Measurements from ENCODE around the gene SCN4B. TPM values are rescaled to one million over a fixed set of nuclear protein-coding genes. Genes with fewer than 3 reads are reported as not detected.

SCN4B gene
- total RNA-seq, 1 donor from 2014 or later, result 3.6 TPM

DNA sequence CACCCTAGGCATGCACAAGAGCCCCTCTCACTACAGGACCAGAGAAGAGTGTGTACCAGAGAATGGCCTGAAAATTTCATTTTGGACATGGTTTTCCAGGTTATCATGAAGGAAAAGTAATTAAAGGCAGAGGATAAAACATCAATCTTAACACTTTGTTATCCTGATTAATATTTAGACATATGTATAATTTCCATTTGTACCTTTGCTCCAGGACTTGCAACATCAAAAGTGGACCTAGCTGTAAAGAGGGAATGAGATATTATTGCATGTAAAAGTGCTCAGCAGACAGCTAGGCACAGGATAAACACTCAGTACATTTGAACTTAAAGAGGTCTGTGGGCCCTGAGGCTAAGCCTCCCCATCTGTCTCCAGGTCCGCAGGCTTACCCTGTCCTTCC is 2.0 kb upstream of the SCN4B start:
- peaks cover 44% of the 10 kb centered on the region for H3K4me1 ChIP-seq
- peaks cover 100% of the 10 kb centered on the region for H3K27me3 ChIP-seq
- H3F3A ChIP-seq (ENCODE audit: low read depth), result peaks cover 29% of the 10 kb centered on the region
- Mint-ChIP-seq H3K36me3 (no peaks in the 10 kb centered on the region), H3K4me1 (peaks cover 24% of the 10 kb centered on the region), H3K9me3 (peaks cover 2% of the 10 kb centered on the region), H3K27me3 (ENCODE audit: insufficient read depth, low read depth) (peaks cover 88% of the 10 kb centered on the region), H3K27ac (peak overlapping the region; percentile 72), H3K4me3 (peak overlapping the region; percentile 83)
- DNase-seq (ENCODE audit: low spot score), result no peak
- no peaks in the 10 kb centered on the region for H3K36me3 ChIP-seq
- no peak overlapping the region for H3K4me3 ChIP-seq
- TF ChIP-seq EZH2phosphoT487 (IDR thresholded peaks at IDR 0.05) (no peak), EZH2 (IDR thresholded peaks at IDR 0.05) (no peak)
- TF ChIP-seq, protein P1, sequence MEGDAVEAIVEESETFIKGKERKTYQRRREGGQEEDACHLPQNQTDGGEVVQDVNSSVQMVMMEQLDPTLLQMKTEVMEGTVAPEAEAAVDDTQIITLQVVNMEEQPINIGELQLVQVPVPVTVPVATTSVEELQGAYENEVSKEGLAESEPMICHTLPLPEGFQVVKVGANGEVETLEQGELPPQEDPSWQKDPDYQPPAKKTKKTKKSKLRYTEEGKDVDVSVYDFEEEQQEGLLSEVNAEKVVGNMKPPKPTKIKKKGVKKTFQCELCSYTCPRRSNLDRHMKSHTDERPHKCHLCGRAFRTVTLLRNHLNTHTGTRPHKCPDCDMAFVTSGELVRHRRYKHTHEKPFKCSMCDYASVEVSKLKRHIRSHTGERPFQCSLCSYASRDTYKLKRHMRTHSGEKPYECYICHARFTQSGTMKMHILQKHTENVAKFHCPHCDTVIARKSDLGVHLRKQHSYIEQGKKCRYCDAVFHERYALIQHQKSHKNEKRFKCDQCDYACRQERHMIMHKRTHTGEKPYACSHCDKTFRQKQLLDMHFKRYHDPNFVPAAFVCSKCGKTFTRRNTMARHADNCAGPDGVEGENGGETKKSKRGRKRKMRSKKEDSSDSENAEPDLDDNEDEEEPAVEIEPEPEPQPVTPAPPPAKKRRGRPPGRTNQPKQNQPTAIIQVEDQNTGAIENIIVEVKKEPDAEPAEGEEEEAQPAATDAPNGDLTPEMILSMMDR (IDR thresholded peaks at IDR 0.05), result no peak
- no peaks in the 10 kb centered on the region for H4K20me1 ChIP-seq (ENCODE audit: low read depth)
- no peaks in the 10 kb centered on the region for H3K9me3 ChIP-seq (ENCODE audit: low read depth)
- H2AFZ ChIP-seq (replicated peaks), result no peak overlapping the region
- H3K9ac ChIP-seq, result no peak overlapping the region
- H3K27ac ChIP-seq, result no peak overlapping the region
- H3K4me2 ChIP-seq, result peak overlapping the region; percentile 71
- H3K79me2 ChIP-seq (ENCODE audit: low read depth), result no peaks in the 10 kb centered on the region

DNA sequence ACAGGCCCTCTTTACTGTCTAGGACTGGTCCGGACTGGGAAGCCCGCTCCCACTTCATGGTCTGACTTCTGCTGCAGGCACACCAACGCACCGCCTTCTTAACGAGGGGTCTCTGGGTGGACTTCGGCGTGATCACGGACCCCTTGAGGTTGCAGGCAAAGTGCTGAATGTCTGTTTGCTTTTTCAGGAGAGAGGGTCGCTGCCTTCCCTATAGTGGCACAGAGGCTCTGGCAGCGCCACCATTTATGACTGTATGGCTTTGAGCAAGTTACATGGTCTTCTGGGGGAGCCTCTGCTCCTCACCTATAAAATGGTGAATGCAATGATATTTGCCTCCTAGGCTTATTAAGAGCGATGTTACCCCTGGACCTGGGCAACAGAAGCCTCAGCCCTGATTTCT is 1.4 kb upstream of the SCN4B start:
- no peaks in the 10 kb centered on the region for H3K36me3 ChIP-seq
- peak overlapping the region; percentile 99 for H3K4me2 ChIP-seq
- H3K36me3 Mint-ChIP-seq, result no peaks in the 10 kb centered on the region
- peaks cover 2% of the 10 kb centered on the region for H3K9me3 Mint-ChIP-seq
- no peak overlapping the region for H3K4me3 ChIP-seq
- H3K4me1 Mint-ChIP-seq, result peaks cover 24% of the 10 kb centered on the region
- peaks cover 86% of the 10 kb centered on the region for H3K27me3 Mint-ChIP-seq (ENCODE audit: insufficient read depth, low read depth)
- no peak for TF ChIP-seq EZH2 (IDR thresholded peaks at IDR 0.05)
- TF ChIP-seq, protein P1 (IDR thresholded peaks at IDR 0.05), result no peak
- TF ChIP-seq EZH2phosphoT487 (IDR thresholded peaks at IDR 0.05), result no peak
- H3K79me2 ChIP-seq (ENCODE audit: low read depth), result no peaks in the 10 kb centered on the region
- no peak for DNase-seq (ENCODE audit: low spot score)
- no peak overlapping the region for H3K9ac ChIP-seq
- H4K20me1 ChIP-seq (ENCODE audit: low read depth), result no peaks in the 10 kb centered on the region
- no peaks in the 10 kb centered on the region for H3K9me3 ChIP-seq (ENCODE audit: low read depth)
- peak overlapping the region; percentile 83 for H3K4me3 Mint-ChIP-seq
- H3K27ac Mint-ChIP-seq, result no peak overlapping the region
- peaks cover 44% of the 10 kb centered on the region for H3K4me1 ChIP-seq
- H3K27me3 ChIP-seq, result peaks cover 100% of the 10 kb centered on the region
- H3K27ac ChIP-seq, result no peak overlapping the region
- H3F3A ChIP-seq (ENCODE audit: low read depth), result peaks cover 29% of the 10 kb centered on the region
- no peak overlapping the region for H2AFZ ChIP-seq (replicated peaks)

DNA sequence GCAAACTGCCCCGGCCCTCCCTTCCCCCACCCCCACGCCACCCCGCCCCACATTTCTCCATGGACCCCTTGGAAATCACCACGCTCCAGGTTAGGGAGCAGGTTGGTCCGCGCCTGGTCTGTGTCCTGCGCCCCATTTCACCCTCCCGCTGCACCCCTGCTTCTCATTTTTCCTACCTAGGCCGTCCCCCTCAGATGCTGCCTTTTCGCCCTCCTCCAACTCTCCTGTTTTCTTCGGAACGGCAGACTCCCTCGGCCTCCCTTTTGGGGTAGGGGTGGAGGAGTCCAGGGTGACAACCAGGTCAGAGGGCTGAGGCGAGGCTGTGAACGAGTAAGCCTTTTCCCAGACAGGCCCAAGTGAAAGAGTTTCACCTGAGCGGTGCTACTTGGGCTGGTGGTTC is 893 bp upstream of the SCN4B start:
- no peak for DNase-seq (ENCODE audit: low spot score)
- Mint-ChIP-seq H3K4me1 (peaks cover 24% of the 10 kb centered on the region), H3K27ac (no peak overlapping the region), H3K9me3 (peaks cover 2% of the 10 kb centered on the region), H3K4me3 (peak overlapping the region; percentile 83), H3K27me3 (ENCODE audit: insufficient read depth, low read depth) (peaks cover 86% of the 10 kb centered on the region), H3K36me3 (no peaks in the 10 kb centered on the region)
- peak overlapping the region; percentile 99 for H3K4me2 ChIP-seq
- no peaks in the 10 kb centered on the region for H4K20me1 ChIP-seq (ENCODE audit: low read depth)
- peaks cover 44% of the 10 kb centered on the region for H3K4me1 ChIP-seq
- H3K36me3 ChIP-seq, result no peaks in the 10 kb centered on the region
- H3K79me2 ChIP-seq (ENCODE audit: low read depth), result no peaks in the 10 kb centered on the region
- H2AFZ ChIP-seq (replicated peaks), result peak overlapping the region; percentile 98
- H3K9ac ChIP-seq, result no peak overlapping the region
- TF ChIP-seq, protein P1 (IDR thresholded peaks at IDR 0.05), result no peak
- no peak for TF ChIP-seq EZH2 (IDR thresholded peaks at IDR 0.05)
- no peak for TF ChIP-seq EZH2phosphoT487 (IDR thresholded peaks at IDR 0.05)
- H3K9me3 ChIP-seq (ENCODE audit: low read depth), result no peaks in the 10 kb centered on the region
- peaks cover 100% of the 10 kb centered on the region for H3K27me3 ChIP-seq
- peak overlapping the region; percentile 83 for H3K4me3 ChIP-seq
- H3K27ac ChIP-seq, result no peak overlapping the region
- H3F3A ChIP-seq (ENCODE audit: low read depth), result peaks cover 29% of the 10 kb centered on the region

Data from neural progenitor cell (in vitro differentiated cells).